Activated CD4-positive, alpha-beta T cell treated with anti-CD3 and anti-CD28 coated beads, Interleukin-2, amount 50 U/mL, for 24 hours (primary cell): ENCODE data around the gene SCART1.
"Not testable (repeated sequence)": the region's sequence is repeated elsewhere in the genome, so short reads cannot be mapped to it uniquely, and the experiment has no call there.

ENCODE experiments used
- DNase-seq, 2 donors: peaks; one replicate each; pipeline ENCODE4 v3.0.0-alpha.2; 2020; ENCODE audit warnings: low read depth in 1 of 2, low spot score in 1 of 2

SCART1 gene

GRCh38 chr10:133453516-133454203 lies at the start of gene SCART1:
SCART1 (plus strand) TSS chr10:133453945; CDS start chr10:133453998, 53 bp downstream.
- DNase-seq: no peak

DNA sequence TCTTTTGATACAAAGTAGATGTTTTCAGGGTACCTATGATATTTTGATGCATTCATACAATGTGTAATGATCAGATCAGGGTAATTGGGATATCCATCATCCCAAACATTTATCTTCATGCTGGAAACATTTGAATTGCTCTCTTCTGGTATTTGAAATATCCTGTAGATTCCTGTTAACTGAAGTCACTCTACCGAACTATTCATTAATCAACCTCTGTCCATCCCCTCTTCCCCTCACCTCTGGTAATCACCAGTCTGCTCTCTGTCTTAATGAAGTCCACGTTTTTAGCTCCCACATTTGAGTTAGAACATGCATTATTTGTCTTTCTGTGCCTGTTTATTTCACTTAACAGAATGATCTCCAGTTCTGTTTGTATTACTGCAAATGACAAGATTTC lies 48.5 kb upstream of the SCART1 start:
- DNase-seq: no peak

DNA sequence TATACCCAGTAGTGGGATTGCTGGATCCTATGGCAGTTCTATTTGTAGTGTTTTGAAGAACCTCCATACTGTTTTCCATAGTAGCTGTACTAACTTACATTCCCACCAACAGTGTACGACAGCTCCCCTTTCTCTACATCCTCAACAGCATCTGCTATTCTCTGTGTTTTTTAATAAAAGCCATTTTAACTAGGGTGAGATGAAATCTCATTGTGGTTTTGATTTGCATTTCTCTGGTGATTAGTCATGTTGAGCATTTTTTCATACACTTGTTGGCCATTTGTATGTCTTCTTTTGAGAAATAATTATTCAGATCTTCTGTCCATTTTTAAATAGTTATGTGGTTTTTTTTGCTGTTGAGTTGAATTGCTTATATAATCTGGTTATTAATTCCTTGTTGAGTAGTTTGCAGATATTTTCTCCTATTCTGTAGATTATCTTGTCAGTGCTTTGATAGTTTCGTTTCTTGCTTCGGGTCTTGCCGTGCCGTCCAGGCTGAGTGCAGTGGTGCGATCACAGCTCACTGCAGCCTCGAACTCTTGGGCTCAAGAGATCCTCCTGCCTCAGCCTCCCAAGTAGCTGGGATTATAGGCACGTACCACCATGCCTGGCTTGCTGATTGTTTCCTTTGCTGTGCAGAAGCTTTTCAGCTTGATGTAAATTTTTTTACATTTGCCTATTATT lies 47.8 kb upstream of the SCART1 start:
- no peak for DNase-seq

DNA sequence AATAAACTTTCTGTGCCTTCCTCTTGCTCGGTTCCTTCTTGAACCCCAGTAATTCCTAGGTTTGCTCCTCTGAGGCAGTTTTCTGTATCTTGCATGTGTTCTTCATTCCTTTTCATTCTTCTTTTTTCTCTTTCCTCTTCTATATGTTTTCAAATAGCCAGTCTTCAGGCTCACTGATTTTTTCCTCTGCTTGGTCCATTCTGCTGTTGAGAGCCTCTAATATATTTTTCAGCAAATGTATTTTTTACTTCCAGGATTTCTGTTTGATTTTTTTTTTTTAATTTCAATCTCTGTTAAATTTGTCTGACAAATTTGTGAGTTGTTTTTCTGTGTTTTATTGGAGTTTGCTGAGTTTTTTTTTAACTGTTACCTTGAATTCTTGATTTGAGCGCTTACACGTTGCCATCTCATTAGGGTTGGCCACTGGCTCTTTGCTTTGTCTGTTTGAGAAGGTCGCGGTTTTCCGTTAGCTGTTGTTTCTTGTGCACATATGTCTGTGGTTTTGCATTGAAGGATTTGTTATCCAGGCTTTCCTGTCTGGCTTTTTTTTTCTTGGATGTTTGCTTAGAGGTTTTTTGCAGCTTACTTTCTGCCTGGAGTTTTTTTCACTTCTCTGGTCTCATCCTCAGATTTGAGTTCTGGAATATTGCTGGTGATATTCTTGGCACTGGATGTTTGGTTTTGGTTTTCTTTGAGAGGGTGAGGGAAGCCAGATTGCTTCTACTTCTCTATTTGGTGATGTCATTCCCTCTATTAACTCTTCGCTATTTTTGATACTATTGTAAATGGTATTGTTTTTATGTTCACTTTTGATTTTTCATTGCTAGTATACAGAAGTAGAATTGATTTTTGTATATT lies 42.0 kb upstream of the SCART1 start:
- DNase-seq: no peak

- DNase-seq: no peak
Measured at GRCh38 chr10:133412381-133412711, 41.4 kb upstream of the SCART1 start.

GRCh38 chr10:133414401-133414800 lies 39.3 kb upstream of the SCART1 start:
- not testable (repeated sequence) for DNase-seq

DNA sequence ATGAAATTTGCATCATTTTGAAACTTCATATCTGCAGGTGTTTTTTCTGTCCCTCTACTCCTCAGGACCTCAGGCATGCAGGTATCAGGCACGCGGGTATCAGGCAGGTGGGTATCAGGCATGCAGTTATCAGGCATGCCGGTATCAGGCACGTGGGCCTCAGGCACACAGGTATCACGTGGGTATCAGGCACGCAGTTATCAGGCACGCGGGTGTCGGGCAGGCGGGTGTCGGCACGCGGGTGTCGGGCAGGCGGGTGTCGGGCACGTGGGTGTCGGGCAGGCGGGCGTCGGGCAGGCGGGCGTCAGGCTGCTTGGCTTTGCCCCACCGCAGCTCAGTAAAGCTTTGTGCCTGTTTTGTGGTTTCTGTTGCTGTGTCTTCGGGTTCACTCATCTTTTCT lies 38.0 kb upstream of the SCART1 start:
- DNase-seq: no peak

GRCh38 chr10:133418289-133418993 lies 35.3 kb upstream of the SCART1 start:
- DNase-seq: no peak

- DNase-seq: no peak
Measured at GRCh38 chr10:133419211-133419950, 34.4 kb upstream of the SCART1 start.

GRCh38 chr10:133420028-133420427 lies 33.7 kb upstream of the SCART1 start:
- DNase-seq: no peak

DNA sequence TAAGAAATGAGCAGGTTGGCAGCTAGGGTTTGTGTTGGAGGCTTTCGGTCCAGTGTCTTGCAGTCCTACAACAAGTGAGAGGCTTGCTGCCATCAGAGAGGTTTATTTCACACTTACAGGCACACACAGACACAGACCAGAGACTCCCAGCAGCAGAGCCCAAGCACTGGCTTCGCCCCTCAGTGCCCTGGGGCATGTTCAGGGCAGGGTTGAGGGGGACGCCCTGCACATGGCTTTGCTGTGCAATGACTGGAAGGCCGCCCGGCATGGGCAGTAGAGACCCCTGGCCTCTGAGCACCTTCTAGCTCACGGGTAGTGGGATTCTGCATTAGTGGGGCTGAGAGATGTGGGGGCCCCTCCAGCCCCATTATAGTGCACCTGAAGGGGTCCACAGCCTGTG lies 33.2 kb upstream of the SCART1 start:
- DNase-seq: no peak

DNA sequence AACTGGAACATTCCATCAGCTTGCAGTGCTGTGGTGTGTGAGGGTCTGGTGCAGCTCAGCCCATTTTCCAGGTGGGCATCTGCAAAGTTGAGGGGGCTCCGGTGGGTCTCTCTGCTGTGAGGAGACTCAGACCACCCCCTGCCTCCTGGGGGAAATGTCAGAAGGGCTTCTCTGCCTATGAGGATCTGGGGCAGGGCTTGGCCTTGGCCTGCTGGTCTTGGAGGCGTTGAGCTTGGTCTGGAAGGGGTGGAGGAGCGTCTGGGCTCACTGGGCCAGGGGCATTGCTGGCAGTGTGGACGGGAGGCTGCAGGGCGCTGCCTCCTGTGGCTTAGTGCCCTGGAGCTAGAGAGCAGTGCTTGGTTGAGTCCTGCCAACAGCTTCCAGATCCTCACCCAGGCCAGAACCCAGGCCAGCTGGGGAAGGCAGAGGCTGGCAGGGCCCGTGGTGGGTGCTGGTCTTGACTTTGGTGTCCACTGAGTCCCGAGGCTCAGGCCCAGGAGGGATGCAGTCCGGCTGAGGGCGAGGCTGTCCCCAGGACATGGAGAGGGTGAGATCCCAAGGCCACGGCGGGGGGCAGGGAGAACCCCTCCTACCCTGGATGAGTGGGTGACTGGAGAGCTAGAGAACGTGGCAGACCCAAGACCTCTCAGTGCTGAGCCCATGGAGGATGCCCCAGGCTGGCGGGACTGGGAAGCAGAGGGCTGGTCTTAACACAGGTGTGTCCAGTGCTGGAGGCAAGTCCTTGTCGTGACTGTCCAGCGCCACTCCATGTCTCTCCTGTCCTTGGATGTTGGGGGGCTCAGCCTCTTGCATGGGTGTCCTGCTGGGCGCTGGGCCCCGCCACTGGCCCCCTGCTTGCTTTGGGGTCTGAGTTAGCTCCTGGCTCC lies 32.2 kb upstream of the SCART1 start:
- no peak for DNase-seq

DNA sequence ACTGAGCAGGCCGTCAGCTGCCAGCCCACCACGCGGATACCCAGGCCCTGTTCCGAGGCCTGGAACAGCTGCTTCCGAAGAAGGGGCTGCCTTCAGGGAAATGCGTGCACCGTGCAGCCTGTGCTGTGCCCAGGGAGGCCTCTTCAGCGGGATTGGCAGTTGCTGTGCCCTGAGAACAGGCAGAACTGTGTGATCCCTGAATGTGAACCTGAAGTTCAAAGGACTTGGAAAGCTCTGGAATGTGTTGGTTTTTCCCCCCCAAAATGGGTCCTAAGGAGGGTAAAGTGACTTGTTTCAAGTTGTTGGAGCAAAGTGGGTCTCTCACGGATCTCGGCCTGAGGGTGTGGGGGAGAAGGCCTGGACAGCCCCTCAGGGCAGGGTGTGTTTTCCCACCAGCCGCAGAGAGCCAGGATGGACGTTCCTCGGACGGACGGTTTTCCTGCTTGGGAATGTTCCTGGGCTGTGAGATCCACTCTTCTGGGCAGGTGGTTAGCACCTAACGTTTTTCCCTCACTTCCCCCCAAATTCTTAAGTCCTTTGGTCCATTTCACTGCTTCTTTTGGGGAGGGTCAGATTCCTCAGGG lies 31.4 kb upstream of the SCART1 start:
- no peak for DNase-seq

- DNase-seq: no peak
Measured at GRCh38 chr10:133422807-133423771, 30.7 kb upstream of the SCART1 start.

DNA sequence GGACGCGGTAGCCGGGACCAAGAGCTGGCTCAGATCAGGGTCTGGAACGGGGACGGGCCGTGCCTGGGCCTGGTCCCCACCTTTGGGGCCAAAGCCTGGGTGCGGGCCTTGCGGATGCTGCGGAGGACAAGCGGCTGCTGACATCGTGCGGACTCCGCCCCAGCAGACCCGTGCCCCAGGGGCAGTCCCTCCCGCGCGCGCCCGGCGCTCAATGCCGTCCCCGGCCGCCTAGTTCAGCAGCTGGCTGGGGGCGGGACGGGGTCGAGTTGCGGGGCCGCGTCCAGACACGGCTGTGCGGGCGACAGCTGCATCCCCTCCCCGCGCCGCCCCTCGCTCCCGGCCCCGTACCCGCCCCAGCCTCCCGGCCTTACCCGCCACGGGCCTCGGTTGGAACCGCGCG lies 29.6 kb upstream of the SCART1 start:
- DNase-seq: not testable (repeated sequence)

DNA sequence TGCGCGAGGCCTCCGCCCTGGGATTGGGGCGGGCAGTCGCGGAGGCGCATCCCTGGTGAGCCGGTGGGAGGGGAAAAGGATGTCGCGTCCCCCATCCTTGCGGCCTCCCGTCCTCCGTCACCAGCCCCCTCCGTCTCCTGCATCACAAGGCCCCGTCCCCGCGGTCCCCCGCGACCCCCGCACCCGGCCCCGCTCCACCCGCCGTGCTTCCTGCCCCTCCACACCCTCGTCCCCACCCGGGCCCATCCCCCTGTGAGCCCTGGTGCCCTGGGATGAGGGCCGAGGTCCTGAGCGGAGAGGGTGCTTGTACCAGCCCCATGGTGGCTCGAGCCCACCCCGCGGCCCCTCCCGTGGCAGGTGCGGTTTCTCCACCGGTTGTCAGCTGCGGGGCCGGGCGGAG lies 29.1 kb upstream of the SCART1 start, which contains the start of gene SPRN:
Gene SPRN, minus strand, starts transcription at position 25 of the 400 bp plus-strand sequence. CDS start 944 bp downstream, outside the sequence.
- DNase-seq: not testable (repeated sequence)

- DNase-seq: not testable (repeated sequence)
Measured at GRCh38 chr10:133429571-133429970, 24.2 kb upstream of the SCART1 start.
